Epidermal melanocyte (primary cell): Measurements from ENCODE around the gene TGFBR3L.
"Not testable (repeated sequence)": the region's sequence is repeated elsewhere in the genome, so short reads cannot be mapped to it uniquely, and the experiment has no call there.

Experiments used
- DNase-seq: peaks from one replicate; pipeline ENCODE4 v3.0.0; 2011; ENCODE audit warnings: low spot score; ENCODE audit not compliant: insufficient read length

Gene TGFBR3L

GRCh38 chr19:7879111-7879807, 35.4 kb upstream of the TGFBR3L start:
- DNase-seq: no peak

GRCh38 chr19:7879836-7880235, 34.8 kb upstream of the TGFBR3L start:
- DNase-seq: no peak

GRCh38 chr19:7881910-7882309, 32.7 kb upstream of the TGFBR3L start:
- no peak for DNase-seq

- DNase-seq: no peak
Measured at GRCh38 chr19:7883105-7883504, 31.5 kb upstream of the TGFBR3L start.

- peak; percentile 47 for DNase-seq
Measured at GRCh38 chr19:7883796-7884570, 30.6 kb upstream of the TGFBR3L start.

- DNase-seq: no peak
Measured at GRCh38 chr19:7885818-7886217, 28.8 kb upstream of the TGFBR3L start.

GRCh38 chr19:7887408-7888144, 27.1 kb upstream of the TGFBR3L start:
- peak; percentile 9 for DNase-seq

- peak; percentile 77 for DNase-seq
Measured at GRCh38 chr19:7888145-7888825, 26.3 kb upstream of the TGFBR3L start, which contains the start of gene LRRC8E. TSS of gene LRRC8E (plus strand) at chr19:7888510. CDS start at chr19:7895604, 7,094 bp downstream.

GRCh38 chr19:7888826-7889217, 25.8 kb upstream of the TGFBR3L start:
- no peak for DNase-seq

GRCh38 chr19:7893362-7894101, 21.1 kb upstream of the TGFBR3L start:
- not testable (repeated sequence) for DNase-seq

- peak; percentile 4 for DNase-seq
Measured at GRCh38 chr19:7894612-7895309, 19.9 kb upstream of the TGFBR3L start.

- DNase-seq: peak; percentile 7
Measured at GRCh38 chr19:7895565-7895964, 19.1 kb upstream of the TGFBR3L start.

- DNase-seq: no peak
Measured at GRCh38 chr19:7897292-7897691, 17.3 kb upstream of the TGFBR3L start.

- DNase-seq: peak; percentile 7
Measured at GRCh38 chr19:7898967-7899366, 15.7 kb upstream of the TGFBR3L start.

GRCh38 chr19:7899751-7900378, 14.8 kb upstream of the TGFBR3L start:
- no peak for DNase-seq

GRCh38 chr19:7900401-7900870, 14.2 kb upstream of the TGFBR3L start:
- DNase-seq: peak; percentile 11

GRCh38 chr19:7900931-7901330, 13.7 kb upstream of the TGFBR3L start:
- no peak for DNase-seq

GRCh38 chr19:7901337-7901736, 13.3 kb upstream of the TGFBR3L start:
- peak; percentile 10 for DNase-seq

- no peak for DNase-seq
Measured at GRCh38 chr19:7902796-7903243, 11.8 kb upstream of the TGFBR3L start.
